GM18526 (cell line): ENCODE measurements around the gene FPGS.
A peak's percentile ranks its signal among the peaks of the same experiment; 100 is the strongest.

Experiments
- POLR2A ChIP-seq: IDR thresholded peaks from 3 replicates; pipeline ENCODE4 v1.6.1; 2011; ENCODE audit not compliant: insufficient read length; ENCODE audit errors: extremely low read depth

The FPGS gene

DNA sequence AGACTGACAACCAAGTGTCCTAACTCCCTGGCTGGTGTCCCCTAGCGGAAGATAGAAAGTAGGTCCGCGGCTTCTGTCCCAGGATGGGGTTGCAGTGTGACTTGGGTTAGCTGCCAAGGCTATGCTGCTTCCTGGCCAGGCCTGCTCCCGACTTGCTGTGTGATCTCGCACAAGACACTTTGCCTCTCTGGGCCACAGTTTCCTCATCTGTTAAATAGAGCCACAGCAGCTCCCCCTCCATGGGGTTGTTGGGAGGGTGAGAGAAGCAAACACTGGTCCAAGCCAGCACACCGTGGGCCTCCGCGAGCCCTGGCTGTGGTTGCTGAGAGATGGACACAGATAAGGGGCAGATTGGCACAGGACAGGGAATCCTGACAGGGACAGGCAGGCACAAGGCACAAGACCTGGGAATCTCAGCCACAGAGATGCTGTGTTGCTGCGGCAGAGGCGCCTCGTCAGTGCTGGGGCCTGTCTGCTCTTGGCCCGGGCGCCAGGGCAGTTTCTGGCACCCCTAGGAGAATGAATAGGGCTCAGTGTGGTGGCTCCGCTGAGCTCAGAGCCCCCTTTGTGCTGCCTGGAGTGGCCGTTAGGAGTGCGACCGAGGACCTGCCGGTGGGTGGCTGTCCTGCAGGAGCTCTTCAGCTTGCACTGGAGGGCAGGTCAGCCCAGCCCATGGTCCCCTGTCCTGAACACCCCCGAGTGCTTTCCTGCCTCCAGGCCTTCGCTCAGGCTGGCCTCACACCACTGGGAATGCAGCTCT is 22.4 kb upstream of the FPGS start:
- no peak for TF ChIP-seq POLR2A

DNA sequence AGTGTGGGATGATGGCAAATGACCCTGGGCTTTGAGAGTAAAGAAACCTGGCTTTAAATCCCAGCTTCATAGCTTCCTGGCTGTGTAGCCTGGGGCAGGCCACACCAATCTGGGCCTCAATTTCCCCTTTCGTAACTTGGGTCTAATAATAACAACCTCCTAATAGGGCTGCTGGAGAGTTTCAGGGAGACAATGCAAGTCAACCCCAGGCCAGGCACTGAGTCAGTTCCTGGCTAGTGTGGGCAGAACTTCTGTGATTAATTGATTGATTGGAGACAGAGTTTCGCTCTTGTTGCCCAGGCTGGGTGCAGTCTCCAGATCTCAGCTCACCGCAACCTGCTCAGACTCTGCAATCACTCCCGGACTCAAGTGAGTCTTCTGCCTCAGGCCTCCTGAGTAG is 20.9 kb upstream of the FPGS start:
- TF ChIP-seq POLR2A, result no peak

DNA sequence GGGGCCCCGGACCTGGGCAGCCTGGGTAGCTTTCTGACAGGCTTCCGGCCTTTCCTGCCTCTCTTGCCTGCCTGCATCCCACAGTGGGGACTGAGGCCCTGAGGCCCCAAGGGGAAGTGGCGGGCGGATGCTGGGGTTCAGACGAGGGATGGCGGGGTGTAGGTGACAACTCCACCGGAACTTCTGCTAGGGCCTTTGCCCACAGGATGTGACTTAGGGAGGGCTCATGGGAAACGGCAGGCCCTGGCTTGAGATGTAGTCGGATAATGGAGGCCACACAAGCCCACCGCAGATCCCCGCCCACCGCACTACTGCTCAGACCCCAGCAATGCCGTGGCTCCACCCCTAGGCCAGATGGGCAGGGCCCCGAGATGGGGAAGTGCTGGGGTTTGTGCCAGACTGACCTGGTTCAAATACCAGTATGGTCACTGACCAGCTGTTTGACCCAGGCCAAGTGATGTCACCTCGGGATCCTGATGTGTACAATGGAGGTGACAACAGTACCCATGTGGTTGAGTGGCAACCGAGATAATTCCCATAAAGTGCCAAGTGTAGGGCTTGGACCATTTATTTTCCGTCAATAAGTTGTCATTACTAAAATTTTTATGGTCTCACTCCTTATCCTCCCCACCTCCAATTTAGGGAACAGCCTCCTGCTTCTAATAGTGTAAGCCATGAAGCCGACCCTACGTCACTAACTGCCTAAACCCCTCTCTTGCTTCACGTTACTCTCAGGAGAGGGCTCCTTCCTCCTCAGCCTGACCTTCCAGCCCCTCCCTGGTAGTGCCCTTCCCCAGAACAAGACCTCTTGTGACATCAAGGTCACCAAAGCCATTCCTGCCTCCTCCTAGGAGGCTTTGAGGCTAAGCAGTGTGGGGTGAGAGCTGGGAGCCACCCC is 19.3 kb upstream of the FPGS start:
- peak; percentile 46 for TF ChIP-seq POLR2A

DNA sequence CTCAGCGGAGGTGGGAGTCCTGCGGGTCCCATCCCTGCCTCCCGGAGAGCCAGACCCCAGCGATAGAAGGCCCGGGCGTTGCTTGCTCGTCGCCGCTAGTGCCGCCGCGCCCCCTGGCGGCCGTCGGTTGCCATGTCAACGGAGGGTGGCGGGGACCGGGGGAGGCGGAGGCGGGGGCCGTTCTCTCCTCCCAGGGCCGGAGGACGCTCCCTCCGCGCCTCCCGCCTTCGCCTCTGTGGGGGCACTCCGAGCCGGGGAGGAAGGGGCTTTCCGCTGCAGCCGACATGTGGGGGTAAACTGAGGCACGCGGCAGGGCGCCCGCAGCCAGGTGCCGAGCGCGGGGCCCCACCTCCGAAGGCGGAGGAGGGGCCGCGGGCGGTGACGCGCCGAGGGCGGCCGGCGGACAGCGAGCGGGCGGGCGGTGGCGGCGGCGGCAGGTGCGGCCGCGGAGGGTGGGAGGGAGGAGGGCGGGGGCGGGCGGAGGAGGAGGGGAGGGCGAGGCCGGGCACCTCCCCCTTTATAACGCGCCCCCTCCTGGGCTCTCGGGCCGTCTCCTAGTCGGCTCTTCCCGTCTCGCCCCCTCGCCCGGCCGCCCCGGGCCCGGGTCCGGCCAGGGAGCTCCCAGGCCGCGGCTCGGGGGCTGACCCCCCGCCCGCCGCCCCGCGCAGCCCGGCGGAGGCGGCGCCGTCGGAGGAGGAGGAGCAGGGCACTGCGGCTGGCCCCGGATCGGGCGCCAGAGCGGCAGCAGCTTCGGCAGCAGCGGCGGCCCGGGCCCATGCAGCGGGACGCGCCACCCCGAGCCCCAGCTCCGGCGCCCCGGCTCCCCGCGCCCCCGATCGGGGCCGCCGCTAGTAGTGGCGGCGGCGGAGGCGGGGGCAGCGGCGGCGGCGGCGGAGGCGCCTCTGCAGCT is 17.4 kb upstream of the FPGS start:
- TF ChIP-seq POLR2A, result peak; percentile 42

DNA sequence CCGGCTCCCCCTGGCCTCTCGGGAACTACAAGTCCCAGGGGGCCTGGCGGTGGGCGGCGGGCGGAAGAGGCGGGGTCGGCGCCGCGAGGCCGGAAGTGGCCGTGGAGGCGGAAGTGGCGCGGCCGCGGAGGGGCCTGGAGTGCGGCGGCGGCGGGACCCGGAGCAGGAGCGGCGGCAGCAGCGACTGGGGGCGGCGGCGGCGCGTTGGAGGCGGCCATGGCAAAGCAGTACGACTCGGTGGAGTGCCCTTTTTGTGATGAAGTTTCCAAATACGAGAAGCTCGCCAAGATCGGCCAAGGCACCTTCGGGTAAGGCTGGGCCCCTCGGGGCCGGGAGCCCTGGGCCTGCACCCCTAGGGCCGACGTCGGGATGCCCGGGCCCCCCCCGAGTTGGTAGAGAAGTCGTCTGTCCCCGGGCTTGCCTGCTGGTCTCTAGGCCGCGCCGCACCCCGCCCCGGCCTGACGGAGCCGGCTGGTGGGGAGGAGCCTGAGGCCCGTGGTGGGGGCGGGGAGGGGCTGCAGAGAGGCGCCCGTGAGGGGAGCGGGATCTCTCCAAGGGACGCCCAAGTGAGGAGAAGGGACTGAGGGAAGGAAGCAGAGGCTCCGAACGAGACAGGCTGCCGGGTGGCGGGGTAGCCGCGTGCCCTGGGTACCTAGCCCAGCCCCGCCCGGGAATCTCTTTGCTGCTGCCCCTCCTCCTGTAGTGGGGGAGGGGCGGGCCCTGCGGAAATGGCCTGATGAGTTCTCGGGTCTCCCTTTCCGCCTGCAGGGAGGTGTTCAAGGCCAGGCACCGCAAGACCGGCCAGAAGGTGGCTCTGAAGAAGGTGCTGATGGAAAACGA is 16.5 kb upstream of the FPGS start, which contains the start of gene CDK9:
CDK9 (plus strand) TSS at position 102 of the 840 bp plus-strand sequence; CDS start at position 217, 115 bp downstream.
- TF ChIP-seq POLR2A, result peak; percentile 61

DNA sequence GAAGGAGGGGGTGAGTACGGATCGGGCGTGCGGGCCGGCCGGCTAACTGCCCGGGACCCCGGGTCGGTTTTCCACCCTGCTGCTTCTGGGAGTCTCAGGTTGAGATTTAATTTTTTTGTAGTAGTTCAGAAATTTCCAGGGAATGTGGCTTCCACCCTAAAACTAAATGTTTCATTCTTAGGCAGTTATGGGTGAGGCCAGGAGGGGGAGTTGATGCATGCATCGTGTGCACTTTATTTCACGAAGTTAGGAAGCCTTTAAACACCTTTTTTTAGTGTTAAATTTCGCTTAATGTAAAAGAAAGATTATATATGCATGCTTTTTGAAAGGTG is 15.9 kb upstream of the FPGS start:
- no peak for TF ChIP-seq POLR2A

DNA sequence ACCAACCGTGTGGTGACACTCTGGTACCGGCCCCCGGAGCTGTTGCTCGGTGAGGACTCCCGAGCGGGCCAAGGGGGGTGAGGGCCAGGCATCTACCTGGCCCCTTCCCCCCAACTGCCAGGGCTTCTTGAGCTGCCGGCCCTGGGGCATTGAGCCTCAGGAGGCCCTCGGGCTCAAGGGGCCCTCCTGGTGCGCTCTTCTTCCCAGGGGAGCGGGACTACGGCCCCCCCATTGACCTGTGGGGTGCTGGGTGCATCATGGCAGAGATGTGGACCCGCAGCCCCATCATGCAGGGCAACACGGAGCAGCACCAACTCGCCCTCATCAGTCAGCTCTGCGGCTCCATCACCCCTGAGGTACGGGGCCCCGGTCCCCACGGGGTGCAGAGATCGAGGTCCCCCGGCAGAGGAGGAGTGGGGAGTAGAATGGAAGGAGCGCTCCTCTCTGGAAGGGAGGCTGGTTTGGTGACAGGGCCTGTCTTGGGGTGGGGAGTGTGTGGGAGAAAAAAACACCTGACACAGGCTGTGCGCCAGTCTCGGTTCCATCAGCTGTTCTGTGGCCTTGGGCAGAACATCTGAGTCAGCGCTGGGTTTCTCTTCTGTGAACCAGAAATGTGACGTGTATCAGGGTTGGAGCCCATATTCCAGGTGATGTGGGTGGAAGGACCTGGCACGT is 14.2 kb upstream of the FPGS start:
- no peak for TF ChIP-seq POLR2A

DNA sequence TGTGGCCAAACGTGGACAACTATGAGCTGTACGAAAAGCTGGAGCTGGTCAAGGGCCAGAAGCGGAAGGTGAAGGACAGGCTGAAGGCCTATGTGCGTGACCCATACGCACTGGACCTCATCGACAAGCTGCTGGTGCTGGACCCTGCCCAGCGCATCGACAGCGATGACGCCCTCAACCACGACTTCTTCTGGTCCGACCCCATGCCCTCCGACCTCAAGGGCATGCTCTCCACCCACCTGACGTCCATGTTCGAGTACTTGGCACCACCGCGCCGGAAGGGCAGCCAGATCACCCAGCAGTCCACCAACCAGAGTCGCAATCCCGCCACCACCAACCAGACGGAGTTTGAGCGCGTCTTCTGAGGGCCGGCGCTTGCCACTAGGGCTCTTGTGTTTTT is 13.5 kb upstream of the FPGS start:
- no peak for TF ChIP-seq POLR2A

DNA sequence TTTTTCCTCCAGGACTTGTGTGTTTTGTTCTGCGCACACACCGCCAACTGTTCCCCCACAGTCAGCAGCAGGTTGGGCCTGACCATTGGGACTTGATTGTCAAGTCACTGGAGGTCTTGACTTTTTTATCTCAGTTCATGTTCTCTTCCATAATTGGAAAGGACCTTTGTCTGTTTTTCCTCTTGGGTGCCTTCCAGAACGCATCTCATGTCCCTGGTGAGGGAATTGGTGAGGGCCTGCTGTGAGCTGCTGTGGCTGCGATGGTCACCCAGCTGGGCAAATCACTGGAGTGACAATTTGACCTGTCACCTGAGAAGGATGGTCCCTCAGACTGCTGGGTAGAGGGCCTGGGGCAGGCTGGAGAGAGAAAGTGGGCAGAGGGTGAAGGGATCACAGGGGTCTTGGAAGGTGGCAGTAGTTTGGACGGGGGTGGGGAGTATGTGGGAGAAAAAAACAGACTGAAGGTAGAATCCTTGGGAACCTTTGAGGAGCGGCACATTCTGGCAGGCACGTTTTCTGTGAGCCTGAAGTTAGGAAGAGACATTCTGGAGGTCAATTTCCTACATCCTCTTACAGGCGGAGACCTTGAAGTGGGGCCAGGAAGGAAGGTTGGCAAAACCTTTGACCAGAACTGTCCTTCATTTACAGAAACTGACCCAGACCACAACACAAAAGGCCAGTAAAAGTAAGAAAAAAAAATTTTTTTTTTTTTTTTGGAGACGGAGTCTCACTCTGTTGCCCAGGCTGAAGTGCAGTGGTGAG is 12.4 kb upstream of the FPGS start:
- no peak for TF ChIP-seq POLR2A

DNA sequence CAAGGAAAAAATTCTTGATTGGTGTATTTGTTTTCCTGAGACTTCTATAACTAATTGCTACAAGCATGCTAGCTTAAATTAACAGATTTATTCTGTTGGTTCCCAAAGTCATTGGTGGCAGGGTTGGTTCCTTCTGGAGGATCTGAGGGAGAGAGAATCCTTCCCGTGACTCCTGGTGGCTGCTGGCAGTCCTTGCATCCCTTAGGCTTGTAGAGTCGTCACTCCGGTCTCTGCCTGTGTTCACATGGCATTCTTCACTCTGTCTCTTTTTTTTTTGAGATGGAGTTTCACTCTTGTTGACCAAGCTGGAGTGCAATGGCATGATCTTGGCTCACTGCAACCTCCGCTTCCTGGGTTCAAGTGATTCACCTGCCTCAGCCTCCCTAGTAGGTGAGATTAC is 11.6 kb upstream of the FPGS start:
- no peak for TF ChIP-seq POLR2A

DNA sequence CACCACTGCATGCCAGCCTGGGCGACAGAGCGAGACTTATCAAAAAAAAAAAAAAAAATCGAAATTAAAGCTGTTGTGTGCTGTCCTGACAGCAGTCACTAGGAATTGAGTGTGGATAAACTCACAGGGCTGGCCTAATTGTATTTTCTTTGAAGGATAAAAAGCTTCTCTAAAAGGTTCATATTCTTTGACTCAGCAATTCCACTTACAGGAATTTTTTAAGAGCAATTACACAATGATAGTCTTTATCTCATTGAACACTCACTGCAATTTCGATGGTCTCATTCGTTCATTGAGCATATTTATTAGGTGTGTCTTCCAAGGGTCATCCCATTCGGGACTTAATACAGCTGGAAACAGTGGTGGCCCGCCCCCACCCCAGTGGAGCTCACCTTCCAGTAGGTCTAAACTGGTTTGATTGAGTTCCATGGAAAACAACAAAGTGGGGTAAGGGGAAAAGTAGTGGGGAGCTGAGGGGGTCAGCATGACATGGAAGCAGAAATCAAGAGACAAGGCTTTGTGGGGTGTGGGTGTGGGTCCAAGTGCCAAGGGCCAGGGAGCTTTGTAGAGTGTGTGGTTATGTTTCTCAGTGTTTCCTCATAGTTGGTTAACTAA is 10.2 kb upstream of the FPGS start:
- TF ChIP-seq POLR2A, result no peak

DNA sequence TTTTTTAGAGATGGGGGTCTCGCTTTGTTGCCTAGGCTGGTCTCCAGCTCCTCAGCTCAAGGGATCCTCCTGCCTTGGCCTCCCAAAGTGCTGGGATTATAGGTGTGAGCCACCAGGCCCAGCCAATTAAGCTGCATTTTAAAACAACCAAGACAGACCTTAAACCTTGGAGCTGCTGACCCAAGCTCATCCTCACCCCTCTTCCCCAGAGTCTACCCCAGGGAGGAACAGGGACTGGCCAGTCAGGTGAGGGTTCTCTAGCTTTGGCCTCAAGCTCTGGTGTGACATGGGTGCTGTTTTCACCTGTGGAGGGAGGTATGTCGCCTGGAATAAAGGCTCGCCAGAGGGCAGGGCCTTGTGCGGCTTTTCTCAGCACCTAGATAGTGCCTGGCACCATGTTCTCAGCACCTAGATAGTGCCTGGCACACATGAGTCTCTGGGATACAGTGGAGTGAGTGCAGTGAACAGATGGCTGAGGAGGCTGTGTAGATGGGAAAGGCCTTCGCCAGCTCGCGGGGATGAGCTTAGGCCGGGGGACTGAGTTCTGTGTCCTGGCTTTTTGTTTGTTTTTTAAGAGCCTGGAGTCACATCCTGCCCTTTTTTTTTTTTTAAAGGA is 9.5 kb upstream of the FPGS start:
- TF ChIP-seq POLR2A, result no peak
